Activated CD8-positive, alpha-beta memory T cell treated with anti-CD3 and anti-CD28 coated beads, Interleukin-2, amount 50 U/mL, for 1 hour (primary cell): ENCODE measurements around the gene NTRK3.

Experiments used
- DNase-seq: peaks from one replicate; pipeline ENCODE4 v3.0.0-alpha.2; 2020; ENCODE audit errors: extremely low read depth

The NTRK3 gene

GRCh38 chr15:88029696-88030095 is 226.8 kb downstream of the NTRK3 start:
- no peak for DNase-seq

DNA sequence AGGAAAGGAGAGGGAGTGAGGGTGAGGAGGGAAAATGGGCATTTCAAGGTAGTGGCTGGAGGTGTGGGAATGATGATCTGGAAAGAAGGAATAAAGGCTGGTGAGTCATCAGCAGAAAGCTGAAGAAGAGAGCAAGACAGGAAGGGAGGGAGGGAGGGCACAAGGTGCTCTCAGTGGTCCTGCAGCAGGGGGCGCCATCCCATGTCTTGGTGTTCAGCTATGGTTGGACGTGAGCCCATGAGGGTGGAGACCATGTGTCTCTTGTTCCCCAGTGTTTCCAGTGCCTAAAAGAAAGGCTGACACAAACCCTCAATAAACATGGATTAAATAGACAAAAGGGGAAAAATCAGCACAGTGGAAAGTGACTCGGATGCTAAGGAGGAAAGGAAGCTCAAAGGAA is 228.5 kb downstream of the NTRK3 start:
- DNase-seq = no peak

DNA sequence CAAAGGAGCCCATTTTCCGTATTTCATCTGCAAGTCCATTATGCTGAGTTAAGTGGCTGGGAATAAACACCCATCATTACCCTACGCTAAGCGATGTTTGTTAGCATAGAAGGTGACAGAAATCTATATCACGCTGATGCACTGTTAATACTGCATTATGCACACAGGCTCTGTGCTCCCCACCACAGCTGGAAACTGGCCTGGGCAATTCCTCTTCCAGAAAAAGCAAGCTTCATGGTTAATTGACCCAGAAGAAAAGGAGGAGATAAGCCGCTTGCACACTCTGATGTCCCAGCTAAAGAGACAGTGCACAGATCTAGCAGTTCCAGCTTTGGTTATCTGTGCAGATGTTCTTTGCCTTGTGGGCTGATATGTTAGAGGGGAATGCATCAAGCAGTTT is 232.6 kb downstream of the NTRK3 start:
- DNase-seq = no peak

GRCh38 chr15:88022716-88023115 is 233.8 kb downstream of the NTRK3 start:
- no peak for DNase-seq

DNA sequence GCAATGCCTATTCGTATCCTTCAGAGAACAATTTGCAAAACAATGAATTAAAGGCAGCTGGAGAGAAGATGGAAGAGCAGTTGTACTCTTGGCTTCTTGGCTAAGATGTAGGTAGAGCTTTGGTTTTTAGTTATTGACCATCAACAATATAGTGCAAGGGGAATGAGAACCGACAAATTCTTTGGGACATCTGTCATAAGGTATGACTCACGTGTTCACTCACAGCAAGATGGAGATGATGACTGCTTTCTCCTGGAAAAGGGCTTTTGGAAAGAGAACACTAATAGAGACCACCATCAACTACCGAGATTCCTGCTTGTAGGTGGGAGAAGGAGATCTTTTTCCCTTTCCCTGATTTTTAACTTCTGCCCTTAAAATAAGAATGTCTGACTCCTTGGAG is 234.9 kb downstream of the NTRK3 start:
- DNase-seq = no peak

DNA sequence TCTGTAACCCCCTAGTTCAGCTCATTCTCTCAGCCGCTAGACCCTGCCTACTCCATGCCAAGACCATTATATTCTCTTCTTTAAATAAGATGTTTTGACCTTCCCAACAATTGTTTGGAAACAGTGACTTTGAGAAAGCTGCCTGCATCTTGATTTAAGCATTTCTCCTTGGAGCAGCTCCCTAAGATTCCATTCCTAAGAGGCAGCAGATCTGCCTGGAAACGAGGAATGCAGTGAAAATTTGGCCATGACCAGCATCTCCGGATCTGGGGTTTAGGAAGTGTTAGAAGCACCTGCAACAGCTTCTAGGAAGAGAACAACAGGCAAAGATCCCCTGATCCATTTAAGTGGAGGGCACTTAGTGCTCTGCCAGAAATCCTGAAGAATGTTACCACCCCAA is 235.7 kb downstream of the NTRK3 start:
- DNase-seq = no peak

GRCh38 chr15:88019656-88020055 is 236.9 kb downstream of the NTRK3 start:
- no peak for DNase-seq

GRCh38 chr15:88018869-88019641 is 237.5 kb downstream of the NTRK3 start:
- DNase-seq = no peak

- no peak for DNase-seq
Observed at GRCh38 chr15:88017753-88018152, 238.8 kb downstream of the NTRK3 start.

- no peak for DNase-seq
Observed at GRCh38 chr15:88016406-88016805, 240.1 kb downstream of the NTRK3 start.

- DNase-seq = no peak
Observed at GRCh38 chr15:88015228-88015860, 241.2 kb downstream of the NTRK3 start.

- no peak for DNase-seq
Observed at GRCh38 chr15:88014454-88015160, 241.9 kb downstream of the NTRK3 start.

GRCh38 chr15:88013111-88013510 is 243.4 kb downstream of the NTRK3 start:
- DNase-seq = no peak

- no peak for DNase-seq
Observed at GRCh38 chr15:88012688-88013087, 243.9 kb downstream of the NTRK3 start.

GRCh38 chr15:88012233-88012632 is 244.3 kb downstream of the NTRK3 start:
- DNase-seq = no peak

- no peak for DNase-seq
Observed at GRCh38 chr15:88011533-88011932, 245.0 kb downstream of the NTRK3 start.

DNA sequence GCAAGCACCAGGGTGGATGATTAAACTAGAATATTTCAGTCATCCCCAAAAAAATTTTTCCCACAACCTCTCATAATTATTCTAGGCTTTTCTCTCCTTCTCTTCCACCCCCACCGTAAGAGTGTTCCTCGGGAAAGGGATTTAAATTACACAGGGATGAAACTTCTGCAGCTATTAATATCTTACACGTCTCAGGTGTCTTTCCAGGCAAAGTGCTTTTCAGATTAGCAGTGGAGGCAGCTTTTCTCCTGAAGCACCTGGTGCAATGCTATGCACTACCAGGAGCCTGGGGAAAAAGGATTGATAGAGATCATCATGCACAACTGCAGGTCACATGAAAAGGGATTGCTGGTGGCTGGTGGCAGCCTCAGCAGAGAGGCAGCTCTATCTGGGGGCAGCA is 250.4 kb downstream of the NTRK3 start:
- no peak for DNase-seq

DNA sequence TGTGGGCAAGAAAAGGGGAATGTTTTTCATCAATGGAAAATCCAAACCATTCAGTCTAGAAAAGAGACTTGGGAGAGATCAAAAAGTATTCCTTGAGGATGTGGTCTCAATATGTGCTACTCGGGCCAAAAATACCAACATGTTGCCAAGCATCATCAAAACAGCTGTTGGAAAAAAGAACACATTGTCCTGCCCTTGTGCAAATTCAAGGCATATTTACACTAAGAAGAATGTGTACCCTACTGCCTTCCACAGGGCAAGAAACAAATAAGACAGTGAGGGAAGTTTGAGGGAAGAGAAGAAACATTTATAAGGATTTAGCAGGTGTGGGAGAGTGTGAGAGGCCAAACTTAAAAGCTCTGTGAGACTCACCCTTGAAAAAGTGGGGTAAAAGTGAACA is 252.1 kb downstream of the NTRK3 start:
- no peak for DNase-seq

- no peak for DNase-seq
Observed at GRCh38 chr15:88003541-88004327, 252.8 kb downstream of the NTRK3 start.

DNA sequence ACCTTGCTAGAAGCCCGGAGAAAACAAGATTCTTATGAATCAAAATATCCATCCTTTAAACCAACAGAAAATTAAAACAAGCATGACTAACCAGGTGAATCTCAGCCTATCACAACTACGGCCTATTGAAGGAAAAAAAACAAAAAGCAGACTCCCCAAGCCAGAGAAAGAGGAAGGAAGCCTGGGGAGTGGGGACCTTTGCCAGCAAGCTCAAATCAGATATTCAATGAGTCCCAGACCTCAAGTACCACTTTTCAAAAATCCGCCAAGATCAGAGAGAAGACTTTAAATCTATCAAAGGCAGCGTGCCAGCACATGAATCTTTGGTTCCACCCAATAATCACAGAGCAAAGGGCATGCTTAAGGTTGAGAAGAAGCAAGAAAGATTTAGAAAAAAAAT is 253.8 kb downstream of the NTRK3 start:
- no peak for DNase-seq

DNA sequence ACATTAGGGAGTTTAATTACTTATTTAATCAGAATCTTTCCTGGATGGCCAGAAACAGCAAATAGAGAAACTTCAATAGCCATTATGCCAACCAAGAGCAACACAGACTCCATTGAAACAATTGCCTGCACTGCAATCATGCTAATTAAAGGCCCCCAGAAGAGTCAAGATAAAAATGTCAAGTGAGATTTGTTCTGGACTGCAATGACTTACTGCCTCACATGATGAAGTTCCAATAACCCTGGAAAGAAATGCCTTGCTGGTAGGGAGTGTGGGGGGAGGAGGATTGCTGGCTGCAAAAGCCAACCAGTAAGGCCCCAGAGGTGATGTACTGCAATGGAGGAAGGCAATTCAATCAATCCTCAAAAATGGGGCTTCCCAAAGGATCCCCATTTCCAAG is 257.9 kb downstream of the NTRK3 start:
- no peak for DNase-seq

DNA sequence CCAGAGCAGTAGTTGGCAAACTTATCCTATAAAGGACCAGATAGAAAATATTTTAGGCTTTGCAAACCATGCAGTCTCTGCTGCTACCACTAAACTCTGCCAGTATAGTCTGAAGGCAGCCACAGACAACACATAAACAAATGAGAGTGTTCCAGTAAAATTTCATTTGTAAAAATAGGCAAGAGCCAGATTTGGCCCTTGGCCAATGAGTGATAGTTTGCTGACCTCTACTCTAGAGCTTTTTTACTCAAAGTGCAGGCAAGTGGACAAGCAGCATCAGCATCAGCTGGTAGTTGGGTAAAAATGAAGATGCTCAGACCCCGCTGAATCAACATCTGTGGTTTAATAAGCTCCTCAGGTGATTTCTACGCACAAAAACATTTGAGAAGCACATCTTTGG is 269.8 kb downstream of the NTRK3 start:
- no peak for DNase-seq
